Measurements from ENCODE around the gene HHAT. TPM values are rescaled to one million over a fixed set of nuclear protein-coding genes. Genes with fewer than 3 reads are reported as not detected.

HHAT gene
- polyA plus RNA-seq (2013, experiment 1 of 2): 6.4 TPM
- 7.0 TPM for polyA plus RNA-seq (2013, experiment 2 of 2)

DNA sequence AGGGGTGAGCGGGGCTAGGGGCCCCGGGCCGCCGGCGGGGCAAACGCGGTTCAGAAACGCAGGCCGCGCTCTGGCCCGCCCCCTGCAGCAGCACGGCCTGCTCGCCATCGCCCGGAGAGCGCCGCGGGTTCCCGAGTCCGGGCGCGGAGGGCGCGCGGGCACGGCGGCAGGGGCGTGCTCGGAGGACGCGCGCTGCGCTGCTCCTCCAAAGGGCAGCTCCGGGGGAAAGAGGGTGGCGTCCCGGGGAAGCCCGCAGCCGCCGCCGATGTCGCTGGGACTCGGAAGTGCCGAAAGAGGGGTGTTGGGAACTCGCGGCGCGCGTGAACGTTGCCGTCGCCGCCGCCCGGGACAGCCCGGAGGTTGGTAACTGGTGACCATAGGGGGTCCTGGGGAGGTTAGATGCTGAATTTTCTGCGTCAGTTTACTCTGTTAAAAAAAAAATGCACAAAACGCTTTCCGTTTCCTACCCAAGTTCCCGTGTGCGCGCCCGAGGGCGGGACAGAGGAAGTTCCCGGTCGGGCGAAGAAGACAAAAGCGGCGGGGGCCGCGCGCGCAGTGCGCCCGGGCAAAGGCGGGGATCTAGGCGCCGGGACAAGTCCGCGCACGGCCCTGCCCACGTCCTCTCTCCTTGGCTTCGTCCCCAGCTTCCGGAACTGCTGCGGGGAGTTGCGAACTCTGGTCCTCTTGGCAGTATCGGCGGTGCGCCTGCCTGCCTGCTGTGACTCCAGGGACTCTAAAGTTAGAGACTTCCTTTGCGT lies at the start of gene HHAT:
Gene HHAT, plus strand, starts transcription at position 157 of the 758 bp plus-strand sequence. CDS start 20,074 bp downstream, outside the sequence.
- WGBS, 2 donors (ENCODE audit: extremely low coverage in 2 of 2, insufficient read length in 2 of 2, insufficient replicate concordance in 1 of 2): no CpG with 5 or more reads among the region's 89 CpGs
- Histone ChIP-seq H2AFZ (ENCODE audit: low read length) (peak within 1 kb of the TSS; percentile 99), H2AK5ac (ENCODE audit: low read depth, low read length) (no peak within 1 kb of the TSS), H3K23ac (ENCODE audit: low read depth, low read length, poor library complexity) (peak within 1 kb of the TSS; percentile 81), H3K27ac (replicated peaks; ENCODE audit: low read length) (peak within 1 kb of the TSS; percentile 91), H3K4me2 (ENCODE audit: insufficient read depth, low read length, poor library complexity, severe bottlenecking) (peak within 1 kb of the TSS; percentile 71), H2BK15ac (ENCODE audit: low read length) (peak within 1 kb of the TSS; percentile 23), H3K4me3 (ENCODE audit: low read length in 2 of 2) (peak within 1 kb of the TSS; percentile 77 to 94), H3K14ac (ENCODE audit: low read length) (peak within 1 kb of the TSS; percentile 86), H2BK120ac (ENCODE audit: low read depth, low read length) (peak within 1 kb of the TSS; percentile 38), H4K8ac (ENCODE audit: low read depth, low read length) (peak within 1 kb of the TSS; percentile 78), H4K91ac (ENCODE audit: low read depth, low read length, poor library complexity) (no peak within 1 kb of the TSS), H3K18ac (ENCODE audit: low read length) (peak within 1 kb of the TSS; percentile 98), H3K9me3 (replicated peaks in 1 of 2; ENCODE audit: control insufficient read depth in 2 of 2, insufficient read depth in 1 of 2, low read depth in 1 of 2, low read length in 2 of 2) (peaks cover 3 to 7% of the 10 kb centered on the region in 2 donors), H3K36me3 (replicated peaks in 1 of 2; ENCODE audit: control insufficient read depth in 2 of 2, insufficient read depth in 2 of 2, low read length in 2 of 2) (no peaks in the 10 kb centered on the region), H2BK12ac (ENCODE audit: low read length) (no peak within 1 kb of the TSS), H3K9ac (ENCODE audit: low read depth, low read length, poor library complexity) (peak within 1 kb of the TSS; percentile 82), H2BK5ac (ENCODE audit: low read length) (peak within 1 kb of the TSS; percentile 97), H3K4me1 (ENCODE audit: control insufficient read depth in 2 of 2, insufficient read depth in 1 of 2, low read depth in 1 of 2, low read length in 2 of 2) (peaks cover 3% of the 10 kb centered on the region in 2 donors), H3K4ac (ENCODE audit: low read length) (peak within 1 kb of the TSS; percentile 10), H3K27me3 (ENCODE audit: control insufficient read depth in 3 of 3, insufficient read depth in 3 of 3, low read depth in 1 of 3, low read length in 3 of 3) (no peaks in the 10 kb centered on the region), H3K79me1 (ENCODE audit: low read depth, low read length) (no peaks in the 10 kb centered on the region)
- DNase-seq (ENCODE audit: low spot score): peak; percentile 69

DNA sequence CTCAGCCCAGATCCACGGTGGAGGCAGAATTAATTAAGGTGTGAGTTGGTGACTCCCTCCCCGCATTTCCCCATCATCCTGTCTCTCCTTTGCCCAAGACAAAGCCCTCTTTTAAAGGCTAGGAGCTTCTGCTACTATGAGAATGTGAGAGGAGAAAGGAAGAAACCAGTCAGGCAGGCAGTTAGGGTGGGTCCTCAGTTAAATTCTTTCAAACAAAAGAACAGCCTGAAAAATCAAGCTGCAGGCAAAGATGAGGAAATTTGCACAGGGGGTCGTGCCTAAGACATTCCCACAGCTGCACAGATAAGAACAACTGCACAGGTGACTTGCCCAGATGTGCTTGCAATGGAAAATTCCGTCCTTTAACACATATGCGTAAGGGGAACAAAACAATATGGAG lies 48.5 kb upstream of the HHAT start:
- Histone ChIP-seq H2AK5ac (ENCODE audit: low read depth, low read length) (no peak overlapping the region), H2BK12ac (ENCODE audit: low read length) (no peak overlapping the region), H3K27ac (replicated peaks; ENCODE audit: low read length) (no peak overlapping the region), H3K79me1 (ENCODE audit: low read depth, low read length) (no peaks in the 10 kb centered on the region), H4K8ac (ENCODE audit: low read depth, low read length) (no peak overlapping the region), H3K4ac (ENCODE audit: low read length) (no peak overlapping the region), H2BK15ac (ENCODE audit: low read length) (no peak overlapping the region), H2BK120ac (ENCODE audit: low read depth, low read length) (no peak overlapping the region), H3K18ac (ENCODE audit: low read length) (no peak overlapping the region), H3K27me3 (ENCODE audit: control insufficient read depth in 3 of 3, insufficient read depth in 3 of 3, low read depth in 1 of 3, low read length in 3 of 3) (peaks cover 0 to 10% (median 0%) of the 10 kb centered on the region in 3 experiments), H3K9me3 (replicated peaks in 1 of 2; ENCODE audit: control insufficient read depth in 2 of 2, insufficient read depth in 1 of 2, low read depth in 1 of 2, low read length in 2 of 2) (peaks cover 10 to 12% of the 10 kb centered on the region in 2 donors), H2BK5ac (ENCODE audit: low read length) (no peak overlapping the region), H4K91ac (ENCODE audit: low read depth, low read length, poor library complexity) (no peak overlapping the region), H3K4me3 (ENCODE audit: low read length in 2 of 2) (no peak overlapping the region), H2AFZ (ENCODE audit: low read length) (no peak overlapping the region), H3K36me3 (replicated peaks in 1 of 2; ENCODE audit: control insufficient read depth in 2 of 2, insufficient read depth in 2 of 2, low read length in 2 of 2) (no peaks in the 10 kb centered on the region), H3K4me2 (ENCODE audit: insufficient read depth, low read length, poor library complexity, severe bottlenecking) (no peak overlapping the region), H3K9ac (ENCODE audit: low read depth, low read length, poor library complexity) (no peak overlapping the region), H3K4me1 (ENCODE audit: control insufficient read depth in 2 of 2, insufficient read depth in 1 of 2, low read depth in 1 of 2, low read length in 2 of 2) (no peaks in the 10 kb centered on the region), H3K23ac (ENCODE audit: low read depth, low read length, poor library complexity) (no peak overlapping the region), H3K14ac (ENCODE audit: low read length) (no peak overlapping the region)
- no peak for DNase-seq (ENCODE audit: low spot score)
- no CpG with 5 or more reads among the region's 5 CpGs for WGBS, 2 donors (ENCODE audit: extremely low coverage in 2 of 2, insufficient read length in 2 of 2, insufficient replicate concordance in 1 of 2)

DNA sequence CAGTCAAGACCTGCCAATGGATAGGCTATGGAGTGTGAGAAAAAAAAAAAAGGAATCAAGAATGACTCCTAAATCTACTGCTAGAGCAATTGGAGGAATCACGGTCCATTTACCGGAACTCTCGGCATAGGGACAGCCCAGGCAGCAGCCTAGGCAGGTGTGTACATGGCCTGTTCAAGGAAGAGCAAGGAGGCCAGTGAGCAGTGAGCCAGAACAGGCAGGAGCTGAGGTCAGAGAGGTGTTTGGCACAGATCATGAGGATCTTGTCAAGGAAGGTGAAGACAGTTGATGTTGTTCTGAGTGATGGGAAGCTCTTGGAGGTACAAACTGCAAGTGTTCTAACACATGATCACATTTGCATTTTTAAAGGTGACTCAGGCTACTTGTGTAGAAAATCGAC lies 40.6 kb upstream of the HHAT start:
- no peak overlapping the region for H3K9ac ChIP-seq (ENCODE audit: low read depth, low read length, poor library complexity)
- no peak for DNase-seq (ENCODE audit: low spot score)

DNA sequence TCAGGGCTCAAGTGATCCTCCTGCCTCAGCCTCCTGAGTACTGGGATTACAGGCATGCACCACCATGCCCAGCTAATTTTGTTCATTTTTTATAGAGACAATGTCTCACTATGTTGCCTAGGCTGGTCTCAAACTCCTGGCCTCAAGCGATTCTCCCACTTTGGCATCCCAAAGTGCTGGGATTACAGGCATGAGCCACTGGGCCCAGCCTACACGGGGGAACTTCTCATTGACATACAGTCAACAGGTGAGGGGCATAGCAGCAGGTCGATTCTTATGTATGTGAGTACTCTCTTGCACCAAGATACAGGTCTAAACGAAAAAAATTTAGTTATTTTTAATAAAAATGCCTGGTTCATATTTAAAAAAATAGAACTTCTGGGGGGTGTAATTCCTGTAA lies 39.5 kb upstream of the HHAT start:
- Histone ChIP-seq H3K79me1 (ENCODE audit: low read depth, low read length) (no peaks in the 10 kb centered on the region), H3K27ac (replicated peaks; ENCODE audit: low read length) (no peak overlapping the region), H3K36me3 (replicated peaks in 1 of 2; ENCODE audit: control insufficient read depth in 2 of 2, insufficient read depth in 2 of 2, low read length in 2 of 2) (no peaks in the 10 kb centered on the region), H3K14ac (ENCODE audit: low read length) (no peak overlapping the region), H2AFZ (ENCODE audit: low read length) (no peak overlapping the region), H4K8ac (ENCODE audit: low read depth, low read length) (no peak overlapping the region), H4K91ac (ENCODE audit: low read depth, low read length, poor library complexity) (no peak overlapping the region), H3K4me1 (ENCODE audit: control insufficient read depth in 2 of 2, insufficient read depth in 1 of 2, low read depth in 1 of 2, low read length in 2 of 2) (peaks cover 0 to 16% of the 10 kb centered on the region in 2 donors), H3K27me3 (ENCODE audit: control insufficient read depth in 3 of 3, insufficient read depth in 3 of 3, low read depth in 1 of 3, low read length in 3 of 3) (peaks cover 0 to 74% (median 0%) of the 10 kb centered on the region in 3 experiments), H3K23ac (ENCODE audit: low read depth, low read length, poor library complexity) (no peak overlapping the region), H3K4ac (ENCODE audit: low read length) (no peak overlapping the region), H2BK15ac (ENCODE audit: low read length) (no peak overlapping the region), H3K9ac (ENCODE audit: low read depth, low read length, poor library complexity) (no peak overlapping the region), H3K4me2 (ENCODE audit: insufficient read depth, low read length, poor library complexity, severe bottlenecking) (no peak overlapping the region), H2BK5ac (ENCODE audit: low read length) (no peak overlapping the region), H2AK5ac (ENCODE audit: low read depth, low read length) (no peak overlapping the region), H3K9me3 (replicated peaks in 1 of 2; ENCODE audit: control insufficient read depth in 2 of 2, insufficient read depth in 1 of 2, low read depth in 1 of 2, low read length in 2 of 2) (no peaks in the 10 kb centered on the region), H3K4me3 (ENCODE audit: low read length in 2 of 2) (no peak overlapping the region), H2BK120ac (ENCODE audit: low read depth, low read length) (no peak overlapping the region), H2BK12ac (ENCODE audit: low read length) (no peak overlapping the region), H3K18ac (ENCODE audit: low read length) (no peak overlapping the region)
- WGBS, 2 donors (ENCODE audit: extremely low coverage in 2 of 2, insufficient read length in 2 of 2, insufficient replicate concordance in 1 of 2): no CpG with 5 or more reads among the region's 4 CpGs
- no peak for DNase-seq (ENCODE audit: low spot score)

More for the DNA sequence above, 40.6 kb upstream of the HHAT start:
- Histone ChIP-seq H2AFZ (ENCODE audit: low read length) (no peak overlapping the region), H2BK12ac (ENCODE audit: low read length) (no peak overlapping the region), H3K9me3 (replicated peaks in 1 of 2; ENCODE audit: control insufficient read depth in 2 of 2, insufficient read depth in 1 of 2, low read depth in 1 of 2, low read length in 2 of 2) (no peaks in the 10 kb centered on the region), H2BK120ac (ENCODE audit: low read depth, low read length) (no peak overlapping the region), H3K23ac (ENCODE audit: low read depth, low read length, poor library complexity) (no peak overlapping the region), H3K27ac (replicated peaks; ENCODE audit: low read length) (no peak overlapping the region), H3K79me1 (ENCODE audit: low read depth, low read length) (no peaks in the 10 kb centered on the region), H2BK15ac (ENCODE audit: low read length) (no peak overlapping the region), H3K4me2 (ENCODE audit: insufficient read depth, low read length, poor library complexity, severe bottlenecking) (no peak overlapping the region), H4K91ac (ENCODE audit: low read depth, low read length, poor library complexity) (no peak overlapping the region), H3K36me3 (replicated peaks in 1 of 2; ENCODE audit: control insufficient read depth in 2 of 2, insufficient read depth in 2 of 2, low read length in 2 of 2) (no peaks in the 10 kb centered on the region), H2AK5ac (ENCODE audit: low read depth, low read length) (no peak overlapping the region), H3K4ac (ENCODE audit: low read length) (no peak overlapping the region), H3K18ac (ENCODE audit: low read length) (no peak overlapping the region), H3K4me3 (ENCODE audit: low read length in 2 of 2) (no peak overlapping the region), H3K4me1 (ENCODE audit: control insufficient read depth in 2 of 2, insufficient read depth in 1 of 2, low read depth in 1 of 2, low read length in 2 of 2) (peaks cover 0 to 11% of the 10 kb centered on the region in 2 donors), H2BK5ac (ENCODE audit: low read length) (no peak overlapping the region), H4K8ac (ENCODE audit: low read depth, low read length) (no peak overlapping the region), H3K27me3 (ENCODE audit: control insufficient read depth in 3 of 3, insufficient read depth in 3 of 3, low read depth in 1 of 3, low read length in 3 of 3) (peaks cover 0 to 69% (median 0%) of the 10 kb centered on the region in 3 experiments), H3K14ac (ENCODE audit: low read length) (no peak overlapping the region)
- no CpG with 5 or more reads among the region's 4 CpGs for WGBS, 2 donors (ENCODE audit: extremely low coverage in 2 of 2, insufficient read length in 2 of 2, insufficient replicate concordance in 1 of 2)
